ENCODE results near the gene MAD2L1BP. TPM values are rescaled to one million over a fixed set of nuclear protein-coding genes. Genes with fewer than 3 reads are reported as not detected.

The MAD2L1BP gene
- total RNA-seq, 1 donor, result 20.6 TPM

- no peak overlapping the region for H3K4me3 ChIP-seq (ENCODE audit: low read depth, low read length)
- DNase-seq (ENCODE audit: low read depth), result no peak
- no peak for TF ChIP-seq CTCF (IDR thresholded peaks at IDR 0.05; ENCODE audit: insufficient read depth, low read length)
Observed at GRCh38 chr6:43616725-43617472, 18.7 kb upstream of the MAD2L1BP start.

- DNase-seq (ENCODE audit: low read depth), result no peak
- H3K4me3 ChIP-seq (ENCODE audit: low read depth, low read length), result no peak overlapping the region
- no peak for TF ChIP-seq CTCF (IDR thresholded peaks at IDR 0.05; ENCODE audit: insufficient read depth, low read length)
Observed at GRCh38 chr6:43621078-43621835, 14.4 kb upstream of the MAD2L1BP start.

GRCh38 chr6:43621836-43622180 is 13.8 kb upstream of the MAD2L1BP start:
- TF ChIP-seq CTCF (IDR thresholded peaks at IDR 0.05; ENCODE audit: insufficient read depth, low read length), result no peak
- H3K4me3 ChIP-seq (ENCODE audit: low read depth, low read length), result no peak overlapping the region
- DNase-seq (ENCODE audit: low read depth), result no peak

- no peak for DNase-seq (ENCODE audit: low read depth)
- no peak for TF ChIP-seq CTCF (IDR thresholded peaks at IDR 0.05; ENCODE audit: insufficient read depth, low read length)
- H3K4me3 ChIP-seq (ENCODE audit: low read depth, low read length), result no peak overlapping the region
Observed at GRCh38 chr6:43622541-43622940, 13.1 kb upstream of the MAD2L1BP start.

DNA sequence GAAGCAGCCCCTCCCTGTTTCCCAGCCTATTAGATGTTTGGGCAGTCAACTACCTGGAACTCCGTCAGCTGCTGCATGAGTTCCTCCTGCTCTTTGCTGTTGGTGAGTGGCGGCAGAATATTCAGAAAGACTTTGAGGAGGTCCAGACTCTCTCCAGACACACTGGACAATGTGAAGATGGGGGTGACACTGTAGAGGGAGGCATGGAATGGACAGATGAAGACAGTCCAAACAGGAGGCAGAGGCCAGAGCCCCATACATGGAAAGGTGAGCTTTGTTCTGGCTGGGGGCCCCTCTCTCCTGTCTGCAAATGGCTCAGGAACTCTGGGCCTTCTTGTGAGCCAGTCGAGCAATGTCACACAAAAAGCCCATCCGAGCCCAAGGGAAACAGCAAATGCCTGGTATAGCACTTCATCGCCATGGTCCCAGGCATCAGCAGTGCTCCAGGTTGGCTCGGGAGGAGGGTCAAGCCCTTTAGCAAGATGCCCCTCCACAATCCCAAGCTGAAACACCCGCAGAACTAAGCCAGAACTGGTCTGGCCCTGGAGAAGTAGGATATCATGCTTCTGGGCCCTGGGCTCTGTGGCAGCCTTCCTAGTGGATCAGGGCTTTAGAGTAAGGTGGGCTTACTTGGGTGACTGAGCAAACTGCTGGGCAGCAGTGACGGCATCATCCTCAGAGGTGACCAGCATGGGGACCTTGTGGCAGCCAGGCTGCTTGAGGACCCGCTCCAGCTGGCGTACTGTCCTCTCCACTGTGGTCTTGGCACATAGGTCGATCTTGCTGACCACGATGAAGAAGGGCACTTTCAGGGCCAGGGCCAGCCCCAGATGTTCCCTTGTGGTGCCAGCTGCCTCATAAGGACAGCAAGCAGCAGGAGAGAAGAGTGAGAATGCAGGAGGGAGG is 11.5 kb upstream of the MAD2L1BP start:
- no peak for TF ChIP-seq CTCF (IDR thresholded peaks at IDR 0.05; ENCODE audit: insufficient read depth, low read length)
- DNase-seq (ENCODE audit: low read depth), result no peak
- H3K4me3 ChIP-seq (ENCODE audit: low read depth, low read length), result no peak overlapping the region

DNA sequence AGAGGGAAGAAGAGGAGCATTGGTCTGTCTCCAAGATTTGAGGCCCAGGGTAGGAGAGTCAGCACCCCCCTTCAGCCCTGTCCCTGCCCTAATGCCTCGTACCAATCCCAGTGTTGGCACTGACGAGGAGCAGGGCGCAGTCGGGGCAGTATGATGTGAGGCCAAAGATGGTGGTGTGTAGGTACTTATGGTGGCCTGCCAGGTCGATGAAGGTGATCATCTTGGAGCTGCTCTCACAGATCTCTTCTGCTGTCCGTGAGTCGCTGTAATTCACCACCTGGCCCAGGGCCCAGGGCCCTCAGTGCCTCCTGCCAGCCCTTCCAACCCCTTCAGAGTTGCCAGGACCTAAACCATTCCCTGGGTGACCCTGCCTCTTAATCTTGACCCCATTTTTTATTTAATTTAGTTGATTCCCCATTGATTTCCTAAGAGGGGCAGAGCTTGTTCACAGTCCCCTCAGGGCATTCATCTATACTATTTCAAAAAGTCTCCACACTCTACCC is 10.8 kb upstream of the MAD2L1BP start:
- no peak overlapping the region for H3K4me3 ChIP-seq (ENCODE audit: low read depth, low read length)
- no peak for TF ChIP-seq CTCF (IDR thresholded peaks at IDR 0.05; ENCODE audit: insufficient read depth, low read length)
- DNase-seq (ENCODE audit: low read depth), result no peak
